Ovary (tissue), 3 donors: ENCODE results near the gene TTC22.

Experiments
- EP300 ChIP-seq: sonication (generic); formaldehyde crosslinking; IDR thresholded peaks from one replicate; pipeline ENCODE4 v1.6.1; 2017; ENCODE audit warnings: antibody characterized with exemption
- POLR2A ChIP-seq: fragments of 450-650 bp; IDR thresholded peaks from one replicate; pipeline ENCODE4 v1.6.1; 2017; ENCODE audit warnings: antibody characterized with exemption, mild to moderate bottlenecking, moderate library complexity
- TF ChIP-seq, protein P1 (sequence below), 3 donors: fragments of 450-650 bp in 2 of 3; fragments of 200-600 bp in 1 of 3; IDR thresholded peaks; one replicate each; pipeline versions ENCODE4 v1.5.1 to v1.8.0; 2016 to 2022; ENCODE audit warnings: antibody characterized with exemption in 3 of 3, mild to moderate bottlenecking in 1 of 3
- donor health status: DM: no; HTN: no; CAD: no.

DNA sequence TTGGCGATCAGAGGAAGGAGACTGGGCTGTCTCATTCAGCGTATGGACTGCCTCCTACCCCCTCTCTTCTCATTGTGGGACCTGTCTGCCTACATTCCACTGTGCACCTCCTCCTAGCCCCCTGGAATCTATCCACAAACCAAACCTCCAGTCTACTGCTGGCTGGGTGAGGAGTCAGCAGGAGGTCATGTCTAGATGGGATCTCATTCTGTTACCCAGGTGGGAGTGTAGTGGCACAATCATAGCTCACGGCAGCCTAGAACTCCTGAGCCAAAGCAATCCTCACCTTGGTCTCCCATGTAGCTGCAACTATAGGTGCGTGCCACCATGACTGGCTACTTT, 18.0 kb upstream of the TTC22 start:
- no peak for TF ChIP-seq POLR2A
- TF ChIP-seq, protein P1, sequence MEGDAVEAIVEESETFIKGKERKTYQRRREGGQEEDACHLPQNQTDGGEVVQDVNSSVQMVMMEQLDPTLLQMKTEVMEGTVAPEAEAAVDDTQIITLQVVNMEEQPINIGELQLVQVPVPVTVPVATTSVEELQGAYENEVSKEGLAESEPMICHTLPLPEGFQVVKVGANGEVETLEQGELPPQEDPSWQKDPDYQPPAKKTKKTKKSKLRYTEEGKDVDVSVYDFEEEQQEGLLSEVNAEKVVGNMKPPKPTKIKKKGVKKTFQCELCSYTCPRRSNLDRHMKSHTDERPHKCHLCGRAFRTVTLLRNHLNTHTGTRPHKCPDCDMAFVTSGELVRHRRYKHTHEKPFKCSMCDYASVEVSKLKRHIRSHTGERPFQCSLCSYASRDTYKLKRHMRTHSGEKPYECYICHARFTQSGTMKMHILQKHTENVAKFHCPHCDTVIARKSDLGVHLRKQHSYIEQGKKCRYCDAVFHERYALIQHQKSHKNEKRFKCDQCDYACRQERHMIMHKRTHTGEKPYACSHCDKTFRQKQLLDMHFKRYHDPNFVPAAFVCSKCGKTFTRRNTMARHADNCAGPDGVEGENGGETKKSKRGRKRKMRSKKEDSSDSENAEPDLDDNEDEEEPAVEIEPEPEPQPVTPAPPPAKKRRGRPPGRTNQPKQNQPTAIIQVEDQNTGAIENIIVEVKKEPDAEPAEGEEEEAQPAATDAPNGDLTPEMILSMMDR (IDR thresholded peaks at IDR 0.05) = no peak
- no peak for TF ChIP-seq EP300
